Smooth muscle cell (in vitro differentiated cells): ENCODE measurements around the gene KCNC4. TPM values are rescaled to one million over a fixed set of nuclear protein-coding genes. Genes with fewer than 3 reads are reported as not detected.

Experiments used
- DNase-seq: peaks from one replicate; lab custom pipeline; 2025; ENCODE audit not compliant: unreplicated experiment; lab: John Stamatoyannopoulos, UW
- H2AFZ ChIP-seq: fragments of 200-600 bp; sonication (generic); 2 replicates; pipeline ENCODE4 v1.6.0; 2016; ENCODE audit warnings: antibody characterized with exemption, low read depth, mild to moderate bottlenecking
- H3F3A ChIP-seq: fragments of 200-600 bp; sonication (generic); 2 replicates; pipeline ENCODE4 v1.6.0; 2017; ENCODE audit warnings: antibody characterized with exemption, low read depth
- H3K27ac ChIP-seq: fragments of 200-600 bp; sonication (generic); 2 replicates; pipeline ENCODE4 v1.5.1; 2016; ENCODE audit warnings: low read depth, mild to moderate bottlenecking
- H3K27me3 ChIP-seq: fragments of 200-600 bp; sonication (generic); 2 replicates; pipeline ENCODE4 v1.6.1; 2016; ENCODE audit warnings: low read depth, mild to moderate bottlenecking
- H3K36me3 ChIP-seq: fragments of 200-600 bp; sonication (generic); 2 replicates; pipeline ENCODE4 v1.5.1; 2016; ENCODE audit warnings: low read depth
- H3K4me1 ChIP-seq: fragments of 200-600 bp; sonication (generic); 2 replicates; pipeline ENCODE4 v1.5.1; 2016; ENCODE audit warnings: low read depth
- H3K4me2 ChIP-seq: fragments of 200-600 bp; sonication (generic); 2 replicates; pipeline ENCODE4 v1.6.0; 2016; ENCODE audit warnings: mild to moderate bottlenecking
- H3K4me3 ChIP-seq: fragments of 200-600 bp; sonication (generic); 2 replicates; pipeline ENCODE4 v1.5.1; 2016; ENCODE audit warnings: mild to moderate bottlenecking
- H3K79me2 ChIP-seq: fragments of 200-600 bp; sonication (generic); 2 replicates; pipeline ENCODE4 v1.6.0; 2016; ENCODE audit warnings: low read depth, mild to moderate bottlenecking
- H3K9ac ChIP-seq: fragments of 200-600 bp; sonication (generic); 2 replicates; pipeline ENCODE4 v1.6.0; 2016; ENCODE audit warnings: low read depth
- H3K9me3 ChIP-seq: fragments of 200-600 bp; sonication (generic); replicated peaks from 2 replicates; pipeline ENCODE4 v1.5.1; 2016; ENCODE audit warnings: low read depth
- H4K20me1 ChIP-seq: fragments of 200-600 bp; sonication (generic); 2 replicates; pipeline ENCODE4 v1.6.0; 2016; ENCODE audit warnings: low read depth
- WGBS: methylation state at CpG from one replicate; pipeline ENCODE4 v1.1.7; 2016; ENCODE audit warnings: low lambda C conversion rate; 5-methylcytosine and 5-hydroxymethylcytosine counted together
- polyA plus RNA-seq: library from polyadenylated mRNA; unstranded; fragments of >200 nt; fragmentation: Nextera tagmentation; extraction: Ambion mirVana; gene quantifications from 2 replicates; pipeline ENCODE4 v1.2.1, GENCODE V29; 2016
- total RNA-seq: library from RNA; depleted of rRNA; stranded (reverse); fragments of >200 nt; gene quantifications from 2 replicates; pipeline ENCODE4 v1.2.3, GENCODE V29; 2014
- TF ChIP-seq, protein P1 (sequence below): fragments of 200-600 bp; sonication (generic); IDR thresholded peaks from 2 replicates; pipeline ENCODE4 v1.5.1; 2017; ENCODE audit warnings: borderline replicate concordance, mild to moderate bottlenecking, antibody characterized with exemption; ENCODE audit not compliant: insufficient read depth, poor library complexity, severe bottlenecking

Gene KCNC4
- total and polyA plus RNA-seq, 2 experiments from 2014 or later: 2.0 to 6.0 TPM

DNA sequence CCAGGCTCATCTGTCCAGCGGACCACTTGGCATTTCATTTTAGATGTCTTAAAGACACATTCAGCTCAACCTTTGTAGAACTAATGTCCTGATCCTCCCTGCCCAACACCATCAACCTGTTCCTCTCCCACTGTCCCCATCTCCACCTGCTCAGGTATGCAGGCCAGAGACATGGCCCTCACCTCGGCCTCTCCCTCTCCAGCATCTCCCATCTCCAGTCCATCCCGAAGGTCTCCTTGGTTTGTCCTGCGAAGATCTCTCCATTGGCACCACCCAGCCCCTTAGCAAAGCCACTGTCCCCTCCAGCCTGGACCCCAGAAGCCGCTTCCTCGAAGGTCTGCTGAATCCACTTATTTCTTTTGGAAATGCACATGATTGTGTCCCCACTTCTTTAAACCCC lies 20.9 kb upstream of the KCNC4 start:
- no peak overlapping the region for H3K9ac ChIP-seq
- H3K4me1 ChIP-seq: no peaks in the 10 kb centered on the region
- H2AFZ ChIP-seq: no peak overlapping the region
- WGBS: 97% methylated on average over 6 of the region's 6 CpGs
- H3K79me2 ChIP-seq: no peaks in the 10 kb centered on the region
- no peaks in the 10 kb centered on the region for H3K9me3 ChIP-seq
- TF ChIP-seq, protein P1, sequence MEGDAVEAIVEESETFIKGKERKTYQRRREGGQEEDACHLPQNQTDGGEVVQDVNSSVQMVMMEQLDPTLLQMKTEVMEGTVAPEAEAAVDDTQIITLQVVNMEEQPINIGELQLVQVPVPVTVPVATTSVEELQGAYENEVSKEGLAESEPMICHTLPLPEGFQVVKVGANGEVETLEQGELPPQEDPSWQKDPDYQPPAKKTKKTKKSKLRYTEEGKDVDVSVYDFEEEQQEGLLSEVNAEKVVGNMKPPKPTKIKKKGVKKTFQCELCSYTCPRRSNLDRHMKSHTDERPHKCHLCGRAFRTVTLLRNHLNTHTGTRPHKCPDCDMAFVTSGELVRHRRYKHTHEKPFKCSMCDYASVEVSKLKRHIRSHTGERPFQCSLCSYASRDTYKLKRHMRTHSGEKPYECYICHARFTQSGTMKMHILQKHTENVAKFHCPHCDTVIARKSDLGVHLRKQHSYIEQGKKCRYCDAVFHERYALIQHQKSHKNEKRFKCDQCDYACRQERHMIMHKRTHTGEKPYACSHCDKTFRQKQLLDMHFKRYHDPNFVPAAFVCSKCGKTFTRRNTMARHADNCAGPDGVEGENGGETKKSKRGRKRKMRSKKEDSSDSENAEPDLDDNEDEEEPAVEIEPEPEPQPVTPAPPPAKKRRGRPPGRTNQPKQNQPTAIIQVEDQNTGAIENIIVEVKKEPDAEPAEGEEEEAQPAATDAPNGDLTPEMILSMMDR: no peak
- H3F3A ChIP-seq: no peaks in the 10 kb centered on the region
- no peak overlapping the region for H3K27ac ChIP-seq
- no peak for DNase-seq
- no peaks in the 10 kb centered on the region for H3K27me3 ChIP-seq
- no peaks in the 10 kb centered on the region for H3K36me3 ChIP-seq
- H3K4me2 ChIP-seq: no peak overlapping the region
- H4K20me1 ChIP-seq: no peaks in the 10 kb centered on the region
- no peak overlapping the region for H3K4me3 ChIP-seq

DNA sequence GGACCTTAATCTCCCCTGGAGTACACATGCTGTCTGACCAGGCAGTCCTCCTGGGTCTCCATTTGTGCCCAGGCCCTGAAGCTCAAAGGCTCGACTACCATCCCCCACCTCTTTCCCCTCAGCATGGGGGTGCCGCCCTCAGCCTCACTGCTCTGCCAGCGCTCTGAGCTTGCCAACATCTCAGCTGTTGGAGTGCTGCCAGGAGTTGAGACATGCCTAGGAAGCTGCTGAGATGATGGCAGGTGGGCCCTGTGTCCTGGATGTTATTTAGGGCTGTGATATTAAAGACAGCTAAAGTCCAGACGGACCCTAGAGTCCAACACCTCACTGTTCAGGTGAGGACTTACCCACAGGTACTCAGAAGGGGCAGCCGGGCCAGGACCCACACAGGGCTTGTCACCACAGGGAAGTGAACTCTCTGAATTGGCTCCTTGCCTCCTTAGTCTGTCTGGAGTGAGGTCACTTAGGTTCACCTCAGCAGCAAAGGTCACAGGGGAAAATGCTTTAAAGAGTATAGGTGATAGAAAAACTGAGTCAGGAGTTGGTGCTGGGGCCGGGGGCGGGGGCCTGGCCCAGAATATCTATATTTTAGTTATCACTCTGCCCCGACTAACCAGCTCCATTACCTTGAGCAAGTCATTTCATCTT lies 19.7 kb upstream of the KCNC4 start:
- no peaks in the 10 kb centered on the region for H3K9me3 ChIP-seq
- TF ChIP-seq, protein P1: no peak
- no peak for DNase-seq
- no peak overlapping the region for H3K4me2 ChIP-seq
- H3K4me3 ChIP-seq: no peak overlapping the region
- H3F3A ChIP-seq: no peaks in the 10 kb centered on the region
- no peaks in the 10 kb centered on the region for H3K4me1 ChIP-seq
- H3K36me3 ChIP-seq: no peaks in the 10 kb centered on the region
- H3K27me3 ChIP-seq: no peaks in the 10 kb centered on the region
- no peak overlapping the region for H3K27ac ChIP-seq
- H3K9ac ChIP-seq: no peak overlapping the region
- WGBS: 92% methylated on average over 8 of the region's 8 CpGs
- H4K20me1 ChIP-seq: no peaks in the 10 kb centered on the region
- no peak overlapping the region for H2AFZ ChIP-seq
- no peaks in the 10 kb centered on the region for H3K79me2 ChIP-seq

DNA sequence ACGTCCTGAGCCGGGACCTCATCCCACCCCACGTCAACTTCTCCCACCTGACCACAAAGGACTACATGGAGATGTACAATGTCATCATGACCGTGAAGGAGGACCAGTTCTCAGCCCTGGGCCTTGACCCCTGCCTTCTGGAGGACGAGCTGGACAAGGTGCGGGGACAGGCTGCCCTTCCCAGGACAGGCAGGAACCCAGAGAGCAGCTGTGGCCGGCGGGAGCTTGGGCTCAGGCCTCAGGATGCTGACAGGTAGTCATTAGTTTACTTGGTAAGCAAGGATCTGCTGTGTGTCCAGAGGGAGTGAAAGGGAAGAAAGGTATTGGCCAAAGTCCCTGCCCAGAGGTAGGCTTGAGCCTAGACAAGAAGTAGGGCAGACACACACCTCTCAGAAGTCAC lies 17.6 kb upstream of the KCNC4 start:
- Histone ChIP-seq H3K9ac (no peak overlapping the region), H3K4me2 (no peak overlapping the region), H2AFZ (no peak overlapping the region), H3K79me2 (no peaks in the 10 kb centered on the region), H4K20me1 (no peaks in the 10 kb centered on the region), H3K4me1 (no peaks in the 10 kb centered on the region), H3K9me3 (no peaks in the 10 kb centered on the region), H3K27me3 (no peaks in the 10 kb centered on the region), H3K4me3 (no peak overlapping the region), H3K36me3 (no peaks in the 10 kb centered on the region), H3K27ac (no peak overlapping the region), H3F3A (no peaks in the 10 kb centered on the region)
- no peak for DNase-seq
- TF ChIP-seq, protein P1: no peak
- WGBS: 89% methylated on average over 8 of the region's 8 CpGs

DNA sequence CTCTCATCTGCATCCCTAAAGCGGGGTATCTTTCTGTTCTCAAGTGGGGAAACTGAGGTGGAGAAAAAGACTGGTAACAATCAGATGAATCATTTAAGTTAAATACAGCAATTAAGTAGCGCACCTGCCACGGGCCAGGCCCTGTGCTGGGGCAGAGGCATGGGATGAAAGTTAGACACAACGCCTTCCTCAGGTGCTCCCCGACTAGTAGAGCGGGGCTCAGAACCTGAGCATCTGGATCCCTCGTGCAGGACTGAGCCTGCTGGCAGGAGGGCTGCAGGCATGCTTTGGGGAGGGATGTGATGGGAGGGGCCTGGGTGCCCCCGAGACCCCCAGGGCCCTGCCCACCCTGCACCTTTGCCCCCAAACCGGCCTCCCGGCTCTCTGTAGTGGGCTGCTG lies 14.9 kb upstream of the KCNC4 start:
- H4K20me1 ChIP-seq: no peaks in the 10 kb centered on the region
- H3K9me3 ChIP-seq: no peaks in the 10 kb centered on the region
- no peak for DNase-seq
- no peak overlapping the region for H3K9ac ChIP-seq
- no peak overlapping the region for H2AFZ ChIP-seq
- 94% methylated on average over 9 of the region's 10 CpGs for WGBS
- H3K79me2 ChIP-seq: no peaks in the 10 kb centered on the region
- no peaks in the 10 kb centered on the region for H3K27me3 ChIP-seq
- H3K4me1 ChIP-seq: no peaks in the 10 kb centered on the region
- H3F3A ChIP-seq: no peaks in the 10 kb centered on the region
- H3K36me3 ChIP-seq: no peaks in the 10 kb centered on the region
- no peak overlapping the region for H3K27ac ChIP-seq
- no peak overlapping the region for H3K4me2 ChIP-seq
- TF ChIP-seq, protein P1: no peak
- H3K4me3 ChIP-seq: no peak overlapping the region
